D721Med (cell line): ENCODE measurements around the gene PPP6R3.
"Not testable (repeated sequence)": the region's sequence is repeated elsewhere in the genome, so short reads cannot be mapped to it uniquely, and the experiment has no call there.

Experiments
- DNase-seq: peaks from one replicate; pipeline ENCODE4 v3.0.0; 2011; ENCODE audit warnings: low spot score; ENCODE audit not compliant: insufficient read length
- FAIRE-seq: peaks from 2 replicates; lab custom pipeline; 2011; peaks lifted over from hg19 to GRCh38; lab: Jason Lieb, UNC
- TF ChIP-seq, protein P1 (sequence below): IDR thresholded peaks from 2 replicates; pipeline ENCODE4 v1.5.1; 2012; ENCODE audit warnings: mild to moderate bottlenecking, control low read depth; ENCODE audit not compliant: insufficient read depth; ENCODE audit errors: missing control alignments

The PPP6R3 gene

DNA sequence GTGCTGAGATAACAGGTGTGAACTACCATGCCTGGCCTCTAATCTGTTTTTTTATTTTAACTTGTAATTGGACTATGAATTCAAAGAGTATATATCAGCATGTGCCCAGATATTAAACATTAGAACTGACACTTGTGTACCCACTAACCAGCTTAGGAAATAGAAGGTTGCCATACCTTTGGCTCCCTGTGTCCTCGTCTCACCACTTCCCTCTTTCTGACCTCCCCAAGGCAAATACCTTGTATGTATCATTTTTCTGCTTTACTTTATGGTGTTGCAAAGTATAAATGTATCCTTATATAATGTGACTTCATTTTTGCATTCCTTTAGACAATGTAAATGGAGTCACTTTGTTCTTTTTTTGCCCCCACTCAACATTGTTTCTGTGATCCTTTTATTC lies 9.1 kb downstream of the PPP6R3 start:
- TF ChIP-seq, protein P1, sequence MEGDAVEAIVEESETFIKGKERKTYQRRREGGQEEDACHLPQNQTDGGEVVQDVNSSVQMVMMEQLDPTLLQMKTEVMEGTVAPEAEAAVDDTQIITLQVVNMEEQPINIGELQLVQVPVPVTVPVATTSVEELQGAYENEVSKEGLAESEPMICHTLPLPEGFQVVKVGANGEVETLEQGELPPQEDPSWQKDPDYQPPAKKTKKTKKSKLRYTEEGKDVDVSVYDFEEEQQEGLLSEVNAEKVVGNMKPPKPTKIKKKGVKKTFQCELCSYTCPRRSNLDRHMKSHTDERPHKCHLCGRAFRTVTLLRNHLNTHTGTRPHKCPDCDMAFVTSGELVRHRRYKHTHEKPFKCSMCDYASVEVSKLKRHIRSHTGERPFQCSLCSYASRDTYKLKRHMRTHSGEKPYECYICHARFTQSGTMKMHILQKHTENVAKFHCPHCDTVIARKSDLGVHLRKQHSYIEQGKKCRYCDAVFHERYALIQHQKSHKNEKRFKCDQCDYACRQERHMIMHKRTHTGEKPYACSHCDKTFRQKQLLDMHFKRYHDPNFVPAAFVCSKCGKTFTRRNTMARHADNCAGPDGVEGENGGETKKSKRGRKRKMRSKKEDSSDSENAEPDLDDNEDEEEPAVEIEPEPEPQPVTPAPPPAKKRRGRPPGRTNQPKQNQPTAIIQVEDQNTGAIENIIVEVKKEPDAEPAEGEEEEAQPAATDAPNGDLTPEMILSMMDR: no peak
- FAIRE-seq (no peak), DNase-seq (no peak)

GRCh38 chr11:68470304-68470811 lies 9.8 kb downstream of the PPP6R3 start:
- DNase-seq: no peak
- no peak for FAIRE-seq
- TF ChIP-seq, protein P1: no peak

GRCh38 chr11:68471360-68472340 lies 11.1 kb downstream of the PPP6R3 start:
- no peak for DNase-seq
- TF ChIP-seq, protein P1: no peak
- FAIRE-seq: no peak

DNA sequence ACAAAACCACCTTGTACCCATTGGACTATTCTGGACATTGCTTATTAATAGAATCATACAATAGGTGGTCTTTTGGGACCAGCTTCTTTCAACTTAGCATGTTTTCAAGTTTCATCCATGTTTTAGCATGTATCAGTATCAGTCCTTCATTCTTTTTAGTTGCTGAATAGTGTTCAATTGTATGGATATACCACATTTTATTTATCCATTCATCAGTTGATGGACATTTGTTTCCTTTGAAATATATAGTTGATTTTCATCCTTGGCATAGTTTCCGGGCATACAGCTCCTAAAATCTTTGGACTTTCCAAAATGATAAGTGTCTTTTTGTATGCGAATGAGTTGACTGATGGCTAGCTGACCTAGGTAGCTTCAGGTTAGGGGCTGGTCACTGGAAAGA lies 12.2 kb downstream of the PPP6R3 start:
- FAIRE-seq (no peak), DNase-seq (no peak)

GRCh38 chr11:68473693-68474092 lies 13.1 kb downstream of the PPP6R3 start:
- TF ChIP-seq, protein P1: no peak
- no peak for FAIRE-seq
- no peak for DNase-seq

More for the DNA sequence above, 12.2 kb downstream of the PPP6R3 start:
- TF ChIP-seq, protein P1: no peak

GRCh38 chr11:68475626-68476025 lies 15.1 kb downstream of the PPP6R3 start:
- FAIRE-seq, DNase-seq: not testable (repeated sequence)

DNA sequence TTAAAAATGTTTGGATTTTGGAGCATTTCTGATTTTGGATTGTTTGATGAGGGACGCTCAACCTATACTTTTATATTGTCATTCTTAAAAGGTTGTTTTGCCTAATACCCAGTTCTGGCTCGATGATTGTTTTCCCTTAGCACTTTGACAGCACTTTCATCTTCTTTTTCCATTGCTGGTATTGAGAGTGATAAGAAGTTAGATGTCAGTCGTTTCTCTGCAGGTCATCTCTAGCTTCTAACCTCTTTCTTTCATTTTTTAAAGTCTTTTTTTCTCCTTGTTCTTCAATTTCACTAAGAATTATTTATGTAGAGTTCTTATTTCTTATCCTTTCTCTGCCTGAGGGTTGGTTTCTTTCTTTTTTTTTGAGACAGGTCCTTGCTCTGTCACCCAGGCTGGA lies 18.8 kb downstream of the PPP6R3 start:
- TF ChIP-seq, protein P1: no peak
- no peak for FAIRE-seq

More for the DNA sequence above, 18.8 kb downstream of the PPP6R3 start:
- no peak for DNase-seq
